Measurements from ENCODE around the gene BRSK2. TPM values are rescaled to one million over a fixed set of nuclear protein-coding genes. Genes with fewer than 3 reads are reported as not detected.

BRSK2 gene
- total and polyA plus RNA-seq, 2 of the 4 experiments (the other 2 are of a cell fraction): 0.18 to 0.62 TPM

- peaks cover 13% of the 10 kb centered on the region; the same call in 1 of the 2 replicates for H3K36me3 ChIP-seq (ENCODE audit: control insufficient read depth, insufficient read depth, low read length)
- intact Hi-C loops (cut with micrococcal nuclease): no loop called here
- H2AK9ac ChIP-seq (replicated peaks; ENCODE audit: low read depth, low read length, poor library complexity): no peak overlapping the region
- H2BK5ac ChIP-seq (ENCODE audit: low read depth, low read length, poor library complexity, severe bottlenecking): no peak overlapping the region
- no peak overlapping the region for H2AK5ac ChIP-seq (ENCODE audit: low read depth, low read length)
- H3K14ac ChIP-seq (replicated peaks; ENCODE audit: low read depth, low read length): no peak overlapping the region
- H3K23ac ChIP-seq (ENCODE audit: low read depth, low read length): no peak overlapping the region
- H3K4ac ChIP-seq (ENCODE audit: low read depth, low read length): no peak overlapping the region
- no peak for TF ChIP-seq RAD21 (IDR thresholded peaks at IDR 0.05; ENCODE audit: low read length)
- TF ChIP-seq RCOR1 (IDR thresholded peaks at IDR 0.05; ENCODE audit: insufficient replicate concordance, low read length): no peak
- no peak for TF ChIP-seq POLR2A (IDR thresholded peaks at IDR 0.05; ENCODE audit: low read depth, low read length)
- no peak for TF ChIP-seq SMC3 (IDR thresholded peaks at IDR 0.05; ENCODE audit: low read depth, low read length)
- no peak for TF ChIP-seq RFX5 (IDR thresholded peaks at IDR 0.05; ENCODE audit: low read depth, low read length)
- TF ChIP-seq, protein P1, sequence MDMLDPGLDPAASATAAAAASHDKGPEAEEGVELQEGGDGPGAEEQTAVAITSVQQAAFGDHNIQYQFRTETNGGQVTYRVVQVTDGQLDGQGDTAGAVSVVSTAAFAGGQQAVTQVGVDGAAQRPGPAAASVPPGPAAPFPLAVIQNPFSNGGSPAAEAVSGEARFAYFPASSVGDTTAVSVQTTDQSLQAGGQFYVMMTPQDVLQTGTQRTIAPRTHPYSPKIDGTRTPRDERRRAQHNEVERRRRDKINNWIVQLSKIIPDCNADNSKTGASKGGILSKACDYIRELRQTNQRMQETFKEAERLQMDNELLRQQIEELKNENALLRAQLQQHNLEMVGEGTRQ (IDR thresholded peaks at IDR 0.05; ENCODE audit: low read depth, low read length): no peak
- no peak for TF ChIP-seq MAFK (IDR thresholded peaks at IDR 0.05; ENCODE audit: low read depth, low read length)
- no peak for TF ChIP-seq CTCF (conservative IDR thresholded peaks at IDR 0.05; ENCODE audit: low read depth, low read length)
- TF ChIP-seq ELK1 (IDR thresholded peaks at IDR 0.05; ENCODE audit: borderline replicate concordance, low read depth, low read length): no peak
- no peak for TF ChIP-seq NFE2L2 (IDR thresholded peaks at IDR 0.05; ENCODE audit: low read depth, low read length)
- TF ChIP-seq MXI1 (IDR thresholded peaks at IDR 0.05; ENCODE audit: borderline replicate concordance, low read depth, low read length): no peak
- TF ChIP-seq MAZ (IDR thresholded peaks at IDR 0.05; ENCODE audit: borderline replicate concordance, low read depth, low read length): no peak
- TF ChIP-seq CEBPB (IDR thresholded peaks at IDR 0.05; ENCODE audit: low read depth, low read length): no peak
- no peak for TF ChIP-seq FOS (IDR thresholded peaks at IDR 0.05; ENCODE audit: low read depth, low read length)
- no peak for TF ChIP-seq CHD1 (IDR thresholded peaks at IDR 0.05; ENCODE audit: low read depth, low read length)
- no peak for TF ChIP-seq BHLHE40 (IDR thresholded peaks at IDR 0.05; ENCODE audit: low read depth, low read length)
- DNase-seq (no peak), ATAC-seq (ENCODE audit: low read depth) (no peak)
- no peak overlapping the region for H2AFZ ChIP-seq (replicated peaks; ENCODE audit: low read length, poor library complexity)
- H3K4me1 ChIP-seq (ENCODE audit: control insufficient read depth, insufficient read depth, low read length): no peaks in the 10 kb centered on the region
- no peak overlapping the region for H4K91ac ChIP-seq (ENCODE audit: insufficient read depth, low read depth, low read length)
- H4K5ac ChIP-seq (ENCODE audit: low read depth, low read length): no peak overlapping the region
- ChIA-PET CTCF (no interaction called here), POLR2A (ENCODE audit: unreplicated experiment) (no interaction called here)
- in situ Hi-C loops (cut with MboI; ENCODE audit: low sequenced_read_pairs): no loop called here
- no peaks in the 10 kb centered on the region for H3K79me1 ChIP-seq (ENCODE audit: low read depth in 1 of 2, low read length in 2 of 2)
- H3K9me3 ChIP-seq (ENCODE audit: control insufficient read depth, insufficient read depth, low read length): no peaks in the 10 kb centered on the region
- H3K4me2 ChIP-seq (ENCODE audit: low read depth, low read length): no peak overlapping the region
- no peak overlapping the region for H3K27ac ChIP-seq (ENCODE audit: insufficient read depth, low read length)
- no peak overlapping the region for H2BK15ac ChIP-seq (ENCODE audit: low read depth, low read length)
- H2BK20ac ChIP-seq (ENCODE audit: low read depth, low read length): no peak overlapping the region
- H4K8ac ChIP-seq (ENCODE audit: low read depth in 2 of 2, low read length in 2 of 2): no peak overlapping the region
- dilution Hi-C loops (cut with HindIII; ENCODE audit: low sequenced_read_pairs, unreplicated experiment): no loop called here
- no peak overlapping the region for H2BK120ac ChIP-seq (ENCODE audit: low read depth, low read length)
- no TSS peak for BruUV-seq (replicated peaks)
- H3K4me3 ChIP-seq (ENCODE audit: insufficient read depth, low read depth, low read length): no peak overlapping the region
- H3K18ac ChIP-seq (ENCODE audit: low read depth, low read length): no peak overlapping the region
- no peak overlapping the region for H3K56ac ChIP-seq (ENCODE audit: extremely low read depth, insufficient read depth, low read length)
- H3K9ac ChIP-seq (ENCODE audit: low read depth, low read length): no peak overlapping the region
- 75% methylated on average over 4 of the region's 16 CpGs; no CpG with 5 or more reads in 1 of the 2 experiments for WGBS, 2 experiments (ENCODE audit: extremely low coverage in 2 of 2, insufficient read length in 1 of 2)
- H3K27me3 ChIP-seq (ENCODE audit: control insufficient read depth, insufficient read depth, low read length): no peaks in the 10 kb centered on the region
- H4K20me1 ChIP-seq (ENCODE audit: insufficient read depth, low read length): no peaks in the 10 kb centered on the region; the same call in 1 of the 2 replicates
- no peaks in the 10 kb centered on the region for H3K9me1 ChIP-seq (ENCODE audit: insufficient read depth, low read length)
Measured at GRCh38 chr11:1466784-1467183, 77.0 kb downstream of the BRSK2 start.

Data from IMR-90 (cell line).